ENCODE data around the gene MUSTN1.

MUSTN1 gene

DNA sequence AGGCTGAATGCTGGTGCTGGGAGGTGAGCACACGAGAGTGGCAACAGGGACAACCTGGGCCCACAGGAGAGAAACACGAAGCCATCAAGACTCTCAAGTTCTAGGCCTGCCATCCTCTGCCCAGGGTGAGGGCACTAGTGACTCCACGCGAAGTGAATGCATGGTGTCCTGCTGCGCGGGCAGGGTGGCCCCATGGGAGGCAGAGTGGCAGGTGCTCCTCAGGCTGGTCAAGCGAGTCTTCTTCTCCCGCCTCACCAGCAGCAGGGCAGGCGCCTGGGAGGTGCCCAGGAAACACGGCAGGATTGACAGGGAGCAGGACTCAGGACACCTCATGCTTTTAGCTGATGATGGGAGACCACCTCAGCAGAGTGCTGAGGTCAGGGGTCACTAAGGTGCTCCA is 35.7 kb upstream of the MUSTN1 start:
- H3K27ac ChIP-seq (ENCODE audit: insufficient read depth in 1 of 2, low read depth in 1 of 2, low read length in 2 of 2, poor library complexity in 1 of 2, severe bottlenecking in 2 of 2) = no peak overlapping the region
- no peaks in the 10 kb centered on the region for H3K27me3 ChIP-seq (replicated peaks in 2 of 5; ENCODE audit: control insufficient read depth in 4 of 5, insufficient read depth in 5 of 5, low read length in 4 of 5)
- CTCF ChIA-PET = interaction anchor here (1.5 kb wide), 2 partner anchors 9 to 18 kb away, joined by 4 to 7 read pairs; no protein-coding TSS in a partner anchor
- DNase-seq = no peak
- H3K4me3 ChIP-seq (ENCODE audit: control insufficient read depth in 1 of 7, extremely low read depth in 1 of 7, insufficient read depth in 4 of 7, low read depth in 2 of 7, low read length in 6 of 7) = no peak overlapping the region
- POLR2A ChIA-PET = no interaction called here
- H3K4me1 ChIP-seq (ENCODE audit: control extremely low read depth in 1 of 4, control insufficient read depth in 4 of 4, insufficient read depth in 4 of 4, low read length in 3 of 4) = peaks cover 0 to 9% (median 7%) of the 10 kb centered on the region in 4 experiments
- peaks cover 0 to 5% (median 0%) of the 10 kb centered on the region in 4 experiments for H3K36me3 ChIP-seq (ENCODE audit: control insufficient read depth in 4 of 4, insufficient read depth in 4 of 4, low read length in 3 of 4)
- H3K9me3 ChIP-seq (ENCODE audit: control extremely low read depth in 1 of 5, control insufficient read depth in 4 of 5, insufficient read depth in 2 of 5, low read depth in 1 of 5, low read length in 4 of 5) = peaks cover 0 to 7% (median 0%) of the 10 kb centered on the region in 5 experiments
- 100% methylated on average over 10 of the region's 10 CpGs for WGBS (ENCODE audit: insufficient coverage)

GRCh38 chr3:52866427-52866826 is 31.6 kb upstream of the MUSTN1 start:
- POLR2A ChIA-PET = no interaction called here
- CTCF ChIA-PET = no interaction called here
- DNase-seq = no peak
- 99% methylated on average over 10 of the region's 12 CpGs for WGBS (ENCODE audit: insufficient coverage)
- no peak overlapping the region for H3K4me3 ChIP-seq (ENCODE audit: control insufficient read depth in 1 of 7, extremely low read depth in 1 of 7, insufficient read depth in 4 of 7, low read depth in 2 of 7, low read length in 6 of 7)
- H3K9me3 ChIP-seq (ENCODE audit: control extremely low read depth in 1 of 5, control insufficient read depth in 4 of 5, insufficient read depth in 2 of 5, low read depth in 1 of 5, low read length in 4 of 5) = peaks cover 0 to 14% (median 8%) of the 10 kb centered on the region in 5 experiments
- H3K4me1 ChIP-seq (ENCODE audit: control extremely low read depth in 1 of 4, control insufficient read depth in 4 of 4, insufficient read depth in 4 of 4, low read length in 3 of 4) = peaks cover 0 to 9% (median 7%) of the 10 kb centered on the region in 4 experiments
- H3K27ac ChIP-seq (ENCODE audit: insufficient read depth in 1 of 2, low read depth in 1 of 2, low read length in 2 of 2, poor library complexity in 1 of 2, severe bottlenecking in 2 of 2) = no peak overlapping the region
- no peaks in the 10 kb centered on the region for H3K27me3 ChIP-seq (replicated peaks in 2 of 5; ENCODE audit: control insufficient read depth in 4 of 5, insufficient read depth in 5 of 5, low read length in 4 of 5)
- H3K36me3 ChIP-seq (ENCODE audit: control insufficient read depth in 4 of 4, insufficient read depth in 4 of 4, low read length in 3 of 4) = peaks cover 0 to 5% (median under 1%) of the 10 kb centered on the region in 4 experiments

DNA sequence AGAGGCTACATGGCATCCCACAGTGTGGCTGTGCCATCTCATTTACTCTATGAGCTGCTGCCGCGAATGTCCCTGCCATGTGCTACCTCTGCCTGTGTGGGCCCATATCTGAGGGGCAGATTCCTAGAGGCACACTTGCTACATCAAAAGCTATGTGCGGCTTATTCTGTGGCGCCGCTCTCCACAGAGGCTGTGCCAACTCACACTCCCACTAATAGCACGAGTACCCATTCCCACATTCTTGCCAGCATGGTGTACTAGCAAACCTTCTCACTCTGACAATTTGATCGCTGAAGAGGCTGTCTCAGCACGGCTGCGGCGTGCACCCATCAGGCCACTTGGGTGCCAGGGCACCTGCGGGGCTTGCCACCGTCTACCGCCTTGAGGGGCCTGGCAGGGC is 31.2 kb upstream of the MUSTN1 start:
- Histone ChIP-seq H3K4me3 (ENCODE audit: control insufficient read depth in 1 of 7, extremely low read depth in 1 of 7, insufficient read depth in 4 of 7, low read depth in 2 of 7, low read length in 6 of 7) (no peak overlapping the region), H3K4me1 (ENCODE audit: control extremely low read depth in 1 of 4, control insufficient read depth in 4 of 4, insufficient read depth in 4 of 4, low read length in 3 of 4) (peaks cover 0 to 9% (median 7%) of the 10 kb centered on the region in 4 experiments), H3K27ac (ENCODE audit: insufficient read depth in 1 of 2, low read depth in 1 of 2, low read length in 2 of 2, poor library complexity in 1 of 2, severe bottlenecking in 2 of 2) (no peak overlapping the region), H3K36me3 (ENCODE audit: control insufficient read depth in 4 of 4, insufficient read depth in 4 of 4, low read length in 3 of 4) (peaks cover 0 to 6% (median under 1%) of the 10 kb centered on the region in 4 experiments), H3K27me3 (replicated peaks in 2 of 5; ENCODE audit: control insufficient read depth in 4 of 5, insufficient read depth in 5 of 5, low read length in 4 of 5) (no peaks in the 10 kb centered on the region), H3K9me3 (ENCODE audit: control extremely low read depth in 1 of 5, control insufficient read depth in 4 of 5, insufficient read depth in 2 of 5, low read depth in 1 of 5, low read length in 4 of 5) (peaks cover 0 to 14% (median 8%) of the 10 kb centered on the region in 5 experiments)
- POLR2A ChIA-PET = no interaction called here
- 96% methylated on average over 11 of the region's 13 CpGs for WGBS (ENCODE audit: insufficient coverage)
- DNase-seq = no peak
- CTCF ChIA-PET = no interaction called here

DNA sequence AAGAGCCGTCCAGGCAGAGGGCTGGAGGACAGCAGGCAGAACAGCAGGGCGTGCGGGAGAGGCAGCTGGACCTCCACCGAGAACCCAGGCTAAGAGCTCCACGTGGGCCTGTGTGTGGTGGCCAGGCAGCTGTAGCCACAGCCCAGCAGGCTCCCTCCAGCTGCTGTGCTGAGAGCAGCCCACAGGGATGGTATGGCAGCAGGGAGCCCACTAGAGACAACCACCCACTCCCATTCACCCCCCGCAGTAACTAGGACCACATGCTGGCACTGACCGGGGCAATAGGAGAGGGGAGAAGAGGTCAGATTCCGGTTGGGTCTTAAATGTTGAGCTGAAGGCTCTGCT is 25.6 kb upstream of the MUSTN1 start:
- Histone ChIP-seq H3K9me3 (ENCODE audit: control extremely low read depth in 1 of 5, control insufficient read depth in 4 of 5, insufficient read depth in 2 of 5, low read depth in 1 of 5, low read length in 4 of 5) (peaks cover 0 to 11% (median 8%) of the 10 kb centered on the region in 5 experiments), H3K4me3 (ENCODE audit: control insufficient read depth in 1 of 7, extremely low read depth in 1 of 7, insufficient read depth in 4 of 7, low read depth in 2 of 7, low read length in 6 of 7) (no peak overlapping the region), H3K4me1 (ENCODE audit: control extremely low read depth in 1 of 4, control insufficient read depth in 4 of 4, insufficient read depth in 4 of 4, low read length in 3 of 4) (no peaks in the 10 kb centered on the region), H3K27me3 (replicated peaks in 2 of 5; ENCODE audit: control insufficient read depth in 4 of 5, insufficient read depth in 5 of 5, low read length in 4 of 5) (no peaks in the 10 kb centered on the region), H3K36me3 (ENCODE audit: control insufficient read depth in 4 of 4, insufficient read depth in 4 of 4, low read length in 3 of 4) (peaks cover 2 to 13% (median 8%) of the 10 kb centered on the region in 4 experiments), H3K27ac (ENCODE audit: insufficient read depth in 1 of 2, low read depth in 1 of 2, low read length in 2 of 2, poor library complexity in 1 of 2, severe bottlenecking in 2 of 2) (no peak overlapping the region)
- no peak for DNase-seq
- WGBS (ENCODE audit: insufficient coverage) = 94% methylated on average over 5 of the region's 8 CpGs
- CTCF ChIA-PET = no interaction called here
- POLR2A ChIA-PET = no interaction called here

DNA sequence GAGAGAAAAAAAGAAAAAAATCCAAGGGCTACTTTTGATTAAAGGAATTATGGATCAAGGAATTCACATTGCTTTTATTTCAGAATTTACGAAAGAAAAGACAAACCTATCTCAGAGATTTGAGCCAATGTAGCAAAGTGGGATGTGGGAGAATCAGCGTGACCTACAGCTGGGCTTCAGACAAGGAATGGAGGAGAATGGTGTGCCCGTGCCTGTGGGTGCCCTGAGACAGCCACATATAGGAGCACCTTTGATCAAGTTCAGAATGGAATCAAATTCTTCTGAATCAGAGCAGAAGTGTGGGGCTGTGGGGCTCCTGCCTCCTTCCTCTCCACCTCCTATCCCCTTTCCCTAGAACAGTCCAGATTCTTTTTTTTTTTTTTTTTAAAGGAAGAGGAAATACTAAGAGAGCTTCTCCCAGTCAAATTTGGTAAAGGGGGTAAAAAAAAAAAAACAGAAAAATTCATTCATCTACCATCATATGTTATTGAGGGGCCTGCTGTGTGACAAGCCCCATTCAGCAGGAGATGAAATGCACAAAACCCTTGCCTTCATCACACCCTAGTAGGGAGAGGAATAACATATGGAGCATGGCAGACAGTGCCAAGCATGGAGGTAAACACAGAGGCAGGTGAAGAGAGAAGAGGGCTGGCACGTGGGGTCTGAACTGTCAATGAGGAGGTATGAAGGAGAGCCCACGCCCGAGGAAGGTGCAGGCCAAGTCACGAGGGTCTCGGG is 25.0 kb upstream of the MUSTN1 start:
- Histone ChIP-seq H3K27ac (ENCODE audit: insufficient read depth in 1 of 2, low read depth in 1 of 2, low read length in 2 of 2, poor library complexity in 1 of 2, severe bottlenecking in 2 of 2) (no peak overlapping the region), H3K4me1 (ENCODE audit: control extremely low read depth in 1 of 4, control insufficient read depth in 4 of 4, insufficient read depth in 4 of 4, low read length in 3 of 4) (no peaks in the 10 kb centered on the region), H3K9me3 (ENCODE audit: control extremely low read depth in 1 of 5, control insufficient read depth in 4 of 5, insufficient read depth in 2 of 5, low read depth in 1 of 5, low read length in 4 of 5) (peaks cover 0 to 11% (median 6%) of the 10 kb centered on the region in 5 experiments), H3K27me3 (replicated peaks in 2 of 5; ENCODE audit: control insufficient read depth in 4 of 5, insufficient read depth in 5 of 5, low read length in 4 of 5) (no peaks in the 10 kb centered on the region), H3K4me3 (ENCODE audit: control insufficient read depth in 1 of 7, extremely low read depth in 1 of 7, insufficient read depth in 4 of 7, low read depth in 2 of 7, low read length in 6 of 7) (no peak overlapping the region), H3K36me3 (ENCODE audit: control insufficient read depth in 4 of 4, insufficient read depth in 4 of 4, low read length in 3 of 4) (peaks cover 2 to 15% (median 8%) of the 10 kb centered on the region in 4 experiments)
- no peak for DNase-seq
- CTCF ChIA-PET = no interaction called here
- POLR2A ChIA-PET = interaction anchor here (0.7 kb wide), 1 partner anchor 345 kb away, joined by 3 read pairs; no protein-coding TSS in a partner anchor
- 94% methylated on average over 6 of the region's 8 CpGs for WGBS (ENCODE audit: insufficient coverage)

DNA sequence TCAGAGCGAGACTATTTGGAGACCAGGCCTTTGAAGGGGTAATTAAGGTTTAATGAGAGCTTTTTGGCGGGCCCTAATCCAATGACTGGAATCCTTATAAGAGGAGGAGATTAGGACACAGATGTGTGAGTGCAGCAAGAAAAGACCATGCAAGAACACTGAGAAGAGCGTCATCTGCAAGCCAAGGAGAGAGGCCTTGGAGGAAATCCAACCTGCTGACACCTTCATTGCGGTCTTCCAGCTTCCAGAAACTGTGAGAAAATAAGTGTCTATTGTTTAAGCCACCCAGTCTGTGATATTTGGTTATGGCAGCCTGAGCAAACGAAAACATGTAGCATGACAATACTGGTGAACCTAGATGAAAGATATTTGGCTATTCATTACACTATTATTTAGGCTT is 23.0 kb upstream of the MUSTN1 start:
- H3K36me3 ChIP-seq (ENCODE audit: control insufficient read depth in 4 of 4, insufficient read depth in 4 of 4, low read length in 3 of 4) = peaks cover 2 to 20% (median 9%) of the 10 kb centered on the region in 4 experiments
- WGBS (ENCODE audit: insufficient coverage) = 84% methylated on average over 4 of the region's 5 CpGs
- ChIA-PET CTCF (interaction anchor here (0.6 kb wide), 1 partner anchor 21 kb away, joined by 3 read pairs; no protein-coding TSS in a partner anchor), POLR2A (no interaction called here)
- no peaks in the 10 kb centered on the region for H3K27me3 ChIP-seq (replicated peaks in 2 of 5; ENCODE audit: control insufficient read depth in 4 of 5, insufficient read depth in 5 of 5, low read length in 4 of 5)
- DNase-seq = no peak
- H3K4me3 ChIP-seq (ENCODE audit: control insufficient read depth in 1 of 7, extremely low read depth in 1 of 7, insufficient read depth in 4 of 7, low read depth in 2 of 7, low read length in 6 of 7) = no peak overlapping the region
- no peaks in the 10 kb centered on the region for H3K4me1 ChIP-seq (ENCODE audit: control extremely low read depth in 1 of 4, control insufficient read depth in 4 of 4, insufficient read depth in 4 of 4, low read length in 3 of 4)
- H3K9me3 ChIP-seq (ENCODE audit: control extremely low read depth in 1 of 5, control insufficient read depth in 4 of 5, insufficient read depth in 2 of 5, low read depth in 1 of 5, low read length in 4 of 5) = no peaks in the 10 kb centered on the region
- no peak overlapping the region for H3K27ac ChIP-seq (ENCODE audit: insufficient read depth in 1 of 2, low read depth in 1 of 2, low read length in 2 of 2, poor library complexity in 1 of 2, severe bottlenecking in 2 of 2)

DNA sequence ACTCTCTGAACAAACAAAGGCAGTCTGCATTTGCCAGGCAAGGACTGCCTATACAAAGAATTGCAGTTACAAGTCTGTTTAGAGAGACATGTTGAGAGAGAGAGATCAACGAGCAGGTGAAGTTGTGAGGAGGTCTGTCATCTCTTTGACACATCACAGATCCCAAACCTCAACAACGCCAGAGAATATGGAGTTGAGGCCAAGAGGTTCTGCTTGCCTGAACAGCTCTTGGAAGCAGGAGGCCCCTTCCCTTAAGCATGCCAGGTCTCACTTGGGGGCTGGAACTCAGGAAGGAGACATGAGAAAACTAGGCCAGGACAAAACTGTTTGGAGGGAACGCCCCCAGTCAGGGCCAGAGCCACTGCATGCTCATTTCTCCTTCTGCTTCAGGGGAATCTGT is 22.3 kb upstream of the MUSTN1 start:
- no peak for DNase-seq
- Histone ChIP-seq H3K36me3 (ENCODE audit: control insufficient read depth in 4 of 4, insufficient read depth in 4 of 4, low read length in 3 of 4) (peaks cover 2 to 26% (median 12%) of the 10 kb centered on the region in 4 experiments), H3K9me3 (ENCODE audit: control extremely low read depth in 1 of 5, control insufficient read depth in 4 of 5, insufficient read depth in 2 of 5, low read depth in 1 of 5, low read length in 4 of 5) (no peaks in the 10 kb centered on the region), H3K27ac (ENCODE audit: insufficient read depth in 1 of 2, low read depth in 1 of 2, low read length in 2 of 2, poor library complexity in 1 of 2, severe bottlenecking in 2 of 2) (no peak overlapping the region), H3K4me3 (ENCODE audit: control insufficient read depth in 1 of 7, extremely low read depth in 1 of 7, insufficient read depth in 4 of 7, low read depth in 2 of 7, low read length in 6 of 7) (no peak overlapping the region), H3K4me1 (ENCODE audit: control extremely low read depth in 1 of 4, control insufficient read depth in 4 of 4, insufficient read depth in 4 of 4, low read length in 3 of 4) (no peaks in the 10 kb centered on the region), H3K27me3 (replicated peaks in 2 of 5; ENCODE audit: control insufficient read depth in 4 of 5, insufficient read depth in 5 of 5, low read length in 4 of 5) (no peaks in the 10 kb centered on the region)
- CTCF ChIA-PET = interaction anchor here (0.7 kb wide), 1 partner anchor 77 kb away, joined by 4 read pairs; no protein-coding TSS in a partner anchor
- POLR2A ChIA-PET = no interaction called here
- WGBS (ENCODE audit: insufficient coverage) = 100% methylated on average over 3 of the region's 3 CpGs

Measured in common myeloid progenitor, CD34-positive (primary cell).